ENCODE results near the gene TSPAN9. TPM values are rescaled to one million over a fixed set of nuclear protein-coding genes. Genes with fewer than 3 reads are reported as not detected.
A peak's percentile ranks its signal among the peaks of the same experiment; 100 is the strongest.

TSPAN9 gene
- total RNA-seq, 1 donor, result 13.0 TPM

GRCh38 chr12:3186546-3187215 lies 109.5 kb downstream of the TSPAN9 start:
- no peak overlapping the region for H3K4me3 ChIP-seq (ENCODE audit: insufficient read depth, low read length)
- no peak overlapping the region for H2AFZ ChIP-seq (ENCODE audit: low read length)
- H3K4me1 ChIP-seq (ENCODE audit: insufficient read depth, low read length), result no peaks in the 10 kb centered on the region
- no peak for TF ChIP-seq CTCF (IDR thresholded peaks at IDR 0.05; ENCODE audit: extremely low read depth, low read depth, low read length)
- H3K36me3 ChIP-seq (ENCODE audit: insufficient read depth, low read length), result no peaks in the 10 kb centered on the region
- H3K9me3 ChIP-seq (ENCODE audit: low read depth, low read length), result no peaks in the 10 kb centered on the region
- peak; percentile 65 for DNase-seq (ENCODE audit: insufficient read length, low spot score, missing footprints)
- H3K4me2 ChIP-seq (ENCODE audit: insufficient read depth, low read length), result no peak overlapping the region
- no peaks in the 10 kb centered on the region for H3K79me2 ChIP-seq (ENCODE audit: insufficient read depth, low read length)
- peaks cover 4% of the 10 kb centered on the region for H3K27me3 ChIP-seq (ENCODE audit: insufficient read depth, low read length)
- peaks cover 33% of the 10 kb centered on the region for H4K20me1 ChIP-seq (ENCODE audit: insufficient read depth, low read length)
- no peak overlapping the region for H3K27ac ChIP-seq (ENCODE audit: low read depth, low read length)

- peak; percentile 34 for DNase-seq (ENCODE audit: insufficient read length, low spot score, missing footprints)
- Histone ChIP-seq H3K79me2 (ENCODE audit: insufficient read depth, low read length) (no peaks in the 10 kb centered on the region), H3K36me3 (ENCODE audit: insufficient read depth, low read length) (no peaks in the 10 kb centered on the region), H3K27me3 (ENCODE audit: insufficient read depth, low read length) (peaks cover 13% of the 10 kb centered on the region), H2AFZ (ENCODE audit: low read length) (no peak overlapping the region), H3K4me3 (ENCODE audit: insufficient read depth, low read length) (no peak overlapping the region), H3K4me1 (ENCODE audit: insufficient read depth, low read length) (no peaks in the 10 kb centered on the region), H3K27ac (ENCODE audit: low read depth, low read length) (no peak overlapping the region), H3K9me3 (ENCODE audit: low read depth, low read length) (no peaks in the 10 kb centered on the region), H4K20me1 (ENCODE audit: insufficient read depth, low read length) (peaks cover 35% of the 10 kb centered on the region), H3K4me2 (ENCODE audit: insufficient read depth, low read length) (no peak overlapping the region)
- TF ChIP-seq CTCF (IDR thresholded peaks at IDR 0.05; ENCODE audit: extremely low read depth, low read depth, low read length), result no peak
These were observed 110.9 kb downstream of the TSPAN9 start for GRCh38 chr12:3187846-3188770.

- Histone ChIP-seq H3K79me2 (ENCODE audit: insufficient read depth, low read length) (no peaks in the 10 kb centered on the region), H3K4me3 (ENCODE audit: insufficient read depth, low read length) (no peak overlapping the region), H3K27me3 (ENCODE audit: insufficient read depth, low read length) (peaks cover 23% of the 10 kb centered on the region), H3K4me1 (ENCODE audit: insufficient read depth, low read length) (no peaks in the 10 kb centered on the region), H4K20me1 (ENCODE audit: insufficient read depth, low read length) (peaks cover 43% of the 10 kb centered on the region), H3K4me2 (ENCODE audit: insufficient read depth, low read length) (no peak overlapping the region), H3K9me3 (ENCODE audit: low read depth, low read length) (no peaks in the 10 kb centered on the region), H2AFZ (ENCODE audit: low read length) (no peak overlapping the region), H3K36me3 (ENCODE audit: insufficient read depth, low read length) (no peaks in the 10 kb centered on the region), H3K27ac (ENCODE audit: low read depth, low read length) (no peak overlapping the region)
- DNase-seq (ENCODE audit: insufficient read length, low spot score, missing footprints), result peak; percentile 23
- no peak for TF ChIP-seq CTCF (IDR thresholded peaks at IDR 0.05; ENCODE audit: extremely low read depth, low read depth, low read length)
These were observed 112.1 kb downstream of the TSPAN9 start for GRCh38 chr12:3189282-3189681.

DNA sequence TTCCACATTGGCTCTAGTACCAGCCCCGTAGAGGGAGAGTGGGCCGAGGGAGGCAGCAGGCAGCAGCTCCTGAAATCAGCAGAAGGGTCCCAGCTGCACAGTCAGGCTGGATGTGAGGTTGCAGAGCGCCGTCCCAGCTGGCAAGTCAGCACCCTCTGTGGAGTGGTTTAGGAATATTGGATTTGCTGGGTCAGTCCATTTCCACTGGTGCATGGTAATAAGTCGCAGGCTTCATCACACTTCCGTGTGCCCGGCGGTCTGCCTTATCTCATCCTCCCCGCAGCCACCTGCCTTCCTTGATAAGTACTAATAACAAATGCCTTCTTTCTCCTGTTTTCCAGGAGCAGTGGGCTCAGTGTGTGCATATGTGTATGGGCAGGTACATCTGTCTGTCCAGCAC lies 112.9 kb downstream of the TSPAN9 start:
- Histone ChIP-seq H3K27me3 (ENCODE audit: insufficient read depth, low read length) (peaks cover 29% of the 10 kb centered on the region), H4K20me1 (ENCODE audit: insufficient read depth, low read length) (peaks cover 38% of the 10 kb centered on the region), H3K4me1 (ENCODE audit: insufficient read depth, low read length) (no peaks in the 10 kb centered on the region), H3K9me3 (ENCODE audit: low read depth, low read length) (no peaks in the 10 kb centered on the region), H3K36me3 (ENCODE audit: insufficient read depth, low read length) (no peaks in the 10 kb centered on the region), H3K4me3 (ENCODE audit: insufficient read depth, low read length) (no peak overlapping the region), H3K4me2 (ENCODE audit: insufficient read depth, low read length) (no peak overlapping the region), H3K79me2 (ENCODE audit: insufficient read depth, low read length) (no peaks in the 10 kb centered on the region), H2AFZ (ENCODE audit: low read length) (no peak overlapping the region), H3K27ac (ENCODE audit: low read depth, low read length) (no peak overlapping the region)
- TF ChIP-seq CTCF (IDR thresholded peaks at IDR 0.05; ENCODE audit: extremely low read depth, low read depth, low read length), result no peak
- DNase-seq (ENCODE audit: insufficient read length, low spot score, missing footprints), result peak; percentile 5

All from osteoblast (primary cell).